ACC112 (cell line): Measurements from ENCODE around the gene TRNP1.
A peak's percentile ranks its signal among the peaks of the same experiment; 100 is the strongest.

Source experiments
- H2AFZ ChIP-seq: fragments of 200-600 bp; sonication (generic); one replicate; pipeline ENCODE4 v1.6.0; 2017; ENCODE audit warnings: antibody characterized with exemption, low read length; ENCODE audit not compliant: unreplicated experiment
- H3K27ac ChIP-seq: fragments of 200-600 bp; sonication (generic); 2 replicates; pipeline ENCODE4 v1.5.1; 2014; ENCODE audit warnings: low read depth, mild to moderate bottlenecking, antibody characterized with exemption, low read length, moderate library complexity
- H3K27me3 ChIP-seq: fragments of 200-600 bp; sonication (generic); 2 replicates; pipeline ENCODE4 v1.6.1; 2014; ENCODE audit warnings: mild to moderate bottlenecking, antibody characterized with exemption, low read length, moderate library complexity, mixed read lengths; ENCODE audit not compliant: insufficient read depth
- H3K36me3 ChIP-seq: fragments of 200-600 bp; sonication (generic); 2 replicates; pipeline ENCODE4 v1.6.1; 2016; ENCODE audit warnings: mild to moderate bottlenecking, antibody characterized with exemption, low read length, moderate library complexity, mixed read lengths; ENCODE audit not compliant: insufficient read depth
- H3K4me1 ChIP-seq: fragments of 200-600 bp; sonication (generic); one replicate; pipeline ENCODE4 v1.6.1; 2016; ENCODE audit warnings: low read length, mixed read lengths; ENCODE audit not compliant: insufficient read depth, unreplicated experiment, control insufficient read depth
- H3K4me3 ChIP-seq: fragments of 200-600 bp; sonication (generic); 2 replicates; pipeline ENCODE4 v1.5.1; 2014; ENCODE audit warnings: mild to moderate bottlenecking, low read depth, low read length
- H3K79me2 ChIP-seq: fragments of 200-600 bp; sonication (generic); one replicate; pipeline ENCODE4 v1.6.0; 2016; ENCODE audit warnings: low read length; ENCODE audit not compliant: control insufficient read depth, unreplicated experiment, insufficient read depth

The TRNP1 gene

DNA sequence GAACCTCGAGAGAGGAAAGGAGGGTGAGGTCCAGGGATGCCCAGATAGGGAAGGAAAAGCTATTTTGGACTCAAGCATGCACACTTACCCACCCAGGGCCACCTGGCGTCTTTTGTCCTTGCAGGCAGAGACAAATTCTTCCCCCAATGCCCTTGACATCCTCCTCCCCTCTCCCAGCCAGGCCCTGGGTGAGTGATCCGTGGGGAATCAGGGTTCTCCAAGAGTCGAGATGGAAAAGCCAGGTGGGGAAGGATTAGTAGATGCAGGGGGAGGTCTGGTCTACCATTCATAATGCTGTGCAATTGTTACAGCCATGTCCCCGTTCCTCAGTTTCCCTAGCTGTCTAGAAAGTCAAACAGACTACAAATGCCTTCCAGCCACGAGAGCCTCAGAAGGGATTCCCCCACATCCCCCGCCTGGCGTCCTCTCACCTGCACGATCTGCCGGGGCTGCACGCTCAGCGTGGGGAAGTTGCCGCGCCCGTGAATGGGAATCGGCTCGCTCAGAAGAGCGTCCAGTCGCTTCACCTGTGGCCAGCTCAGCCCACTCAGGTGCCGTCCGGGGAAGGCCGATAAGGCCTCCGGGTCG is 18.6 kb downstream of the TRNP1 start:
- Histone ChIP-seq H3K27me3 (no peaks in the 10 kb centered on the region), H2AFZ (peak overlapping the region; percentile 70), H3K4me3 (peak overlapping the region; percentile 72), H3K36me3 (no peaks in the 10 kb centered on the region), H3K4me1 (peaks cover 25% of the 10 kb centered on the region), H3K27ac (no peak overlapping the region), H3K79me2 (peaks cover 8% of the 10 kb centered on the region)

DNA sequence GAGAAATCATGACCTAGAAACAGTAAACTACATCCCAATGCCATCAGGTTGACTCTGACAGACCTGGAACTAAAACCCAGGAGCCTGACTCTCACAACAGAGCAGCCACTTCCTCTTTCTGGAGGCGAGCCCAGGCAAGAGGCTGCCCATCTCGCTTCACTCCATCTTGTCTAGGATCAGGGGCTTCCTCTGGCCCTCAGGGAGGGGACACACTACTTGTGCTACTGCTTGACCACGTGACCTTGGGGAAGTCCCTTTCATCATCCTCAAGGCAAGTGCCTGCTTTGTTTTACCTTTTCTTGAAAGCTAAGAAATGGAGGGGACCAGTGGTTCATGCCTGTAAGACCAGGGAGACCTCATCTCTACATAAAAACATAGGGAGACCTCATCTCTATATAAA is 21.8 kb downstream of the TRNP1 start:
- Histone ChIP-seq H3K27ac (no peak overlapping the region), H2AFZ (no peak overlapping the region), H3K4me3 (no peak overlapping the region), H3K27me3 (no peaks in the 10 kb centered on the region), H3K36me3 (no peaks in the 10 kb centered on the region), H3K4me1 (peaks cover 6% of the 10 kb centered on the region), H3K79me2 (peaks cover 3% of the 10 kb centered on the region)

DNA sequence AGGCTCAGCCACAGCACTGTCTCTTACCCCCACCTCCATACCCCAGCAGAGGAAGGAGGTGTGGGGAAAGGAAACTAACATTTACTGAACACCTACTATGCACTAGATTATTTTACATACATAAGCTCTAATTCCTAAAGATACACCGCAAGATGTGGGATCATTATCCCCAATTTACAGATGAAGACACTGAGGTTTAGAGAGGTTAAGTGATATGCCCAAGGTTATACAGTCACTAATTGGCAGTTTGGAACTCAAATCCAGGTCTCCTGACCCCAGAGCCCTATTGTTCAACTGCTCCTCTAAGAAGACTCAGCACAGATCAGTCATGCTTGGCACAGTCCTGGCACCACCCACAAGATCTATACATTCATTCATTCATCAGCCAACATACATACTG is 22.9 kb downstream of the TRNP1 start:
- no peak overlapping the region for H3K4me3 ChIP-seq
- no peaks in the 10 kb centered on the region for H3K27me3 ChIP-seq
- no peaks in the 10 kb centered on the region for H3K36me3 ChIP-seq
- no peaks in the 10 kb centered on the region for H3K79me2 ChIP-seq
- H3K27ac ChIP-seq = no peak overlapping the region
- no peak overlapping the region for H2AFZ ChIP-seq
- H3K4me1 ChIP-seq = no peaks in the 10 kb centered on the region

DNA sequence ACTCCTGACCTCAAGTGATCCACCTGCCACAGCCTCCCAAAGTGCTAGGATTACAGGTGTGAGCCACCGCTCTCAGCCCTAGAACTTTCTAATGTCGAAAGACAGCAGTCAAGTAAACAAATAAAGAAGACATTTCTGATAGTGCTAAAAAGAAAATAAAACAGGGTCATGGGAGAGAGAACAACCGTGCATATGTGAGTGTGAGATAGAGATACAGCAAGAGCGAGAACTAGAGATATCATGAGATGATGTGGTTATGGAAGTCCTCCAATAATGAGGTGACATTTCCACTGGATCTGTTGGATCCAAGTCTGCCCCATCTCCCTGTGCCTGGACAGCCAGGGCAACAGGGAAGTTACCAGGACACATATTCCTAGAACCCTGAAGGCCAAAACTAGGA is 23.7 kb downstream of the TRNP1 start:
- H3K4me3 ChIP-seq = no peak overlapping the region
- no peak overlapping the region for H2AFZ ChIP-seq
- H3K79me2 ChIP-seq = no peaks in the 10 kb centered on the region
- H3K27ac ChIP-seq = no peak overlapping the region
- no peaks in the 10 kb centered on the region for H3K36me3 ChIP-seq
- no peaks in the 10 kb centered on the region for H3K27me3 ChIP-seq
- H3K4me1 ChIP-seq = no peaks in the 10 kb centered on the region

DNA sequence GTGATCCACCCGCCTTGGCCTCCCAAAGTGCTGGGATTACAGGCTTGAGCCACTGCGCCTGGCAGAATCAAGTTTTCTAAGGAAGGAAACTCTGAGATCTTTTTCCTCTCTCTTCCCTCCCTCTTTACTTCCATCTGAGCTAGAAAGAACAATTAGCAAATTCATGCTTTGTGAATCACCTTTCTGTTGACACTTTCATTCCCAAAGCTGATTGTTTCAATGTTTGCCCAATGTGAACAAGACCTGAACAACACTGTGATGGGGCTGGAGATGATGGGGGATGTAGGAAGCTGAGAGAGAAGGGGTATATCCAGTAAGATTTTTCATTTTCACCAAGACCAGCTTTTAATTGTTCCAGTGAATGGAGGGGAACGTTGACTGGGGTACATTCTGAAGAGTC is 24.8 kb downstream of the TRNP1 start:
- Histone ChIP-seq H3K4me1 (no peaks in the 10 kb centered on the region), H3K27ac (no peak overlapping the region), H2AFZ (no peak overlapping the region), H3K79me2 (no peaks in the 10 kb centered on the region), H3K36me3 (no peaks in the 10 kb centered on the region), H3K4me3 (no peak overlapping the region), H3K27me3 (no peaks in the 10 kb centered on the region)

DNA sequence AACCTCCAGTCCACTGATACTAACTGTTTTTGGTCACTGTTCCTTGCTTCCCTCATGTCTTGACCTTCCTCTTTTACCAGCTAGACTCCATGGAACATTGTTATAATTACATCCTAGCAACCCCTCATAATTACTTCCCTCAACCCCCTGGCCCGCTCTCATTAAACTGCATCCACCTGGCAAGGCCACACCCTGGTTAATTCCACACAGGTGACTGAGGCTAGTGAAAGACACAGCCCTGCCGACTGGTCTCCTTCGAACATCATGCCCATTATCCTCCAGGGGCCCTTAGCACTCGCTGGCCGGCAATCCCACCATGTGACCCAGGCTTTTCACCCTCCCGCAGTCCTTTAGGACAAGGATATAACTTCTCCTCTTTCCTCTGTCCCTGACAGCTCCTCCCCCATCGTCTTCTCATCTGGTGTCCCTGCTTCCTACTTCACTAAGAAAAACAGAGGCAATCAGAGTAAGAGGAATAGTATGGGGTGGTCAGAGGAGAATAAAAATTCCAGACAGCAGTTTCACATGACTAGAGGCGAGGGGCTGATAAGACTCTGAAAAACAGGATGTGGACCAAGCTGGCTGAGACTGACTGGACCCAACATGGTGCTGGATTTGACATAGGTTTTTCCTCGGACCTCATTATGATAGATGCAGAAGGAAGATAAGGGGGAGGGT is 28.0 kb downstream of the TRNP1 start:
- Histone ChIP-seq H3K4me3 (no peak overlapping the region), H3K27ac (no peak overlapping the region), H3K4me1 (no peaks in the 10 kb centered on the region), H3K36me3 (no peaks in the 10 kb centered on the region), H3K27me3 (no peaks in the 10 kb centered on the region), H3K79me2 (no peaks in the 10 kb centered on the region), H2AFZ (no peak overlapping the region)

DNA sequence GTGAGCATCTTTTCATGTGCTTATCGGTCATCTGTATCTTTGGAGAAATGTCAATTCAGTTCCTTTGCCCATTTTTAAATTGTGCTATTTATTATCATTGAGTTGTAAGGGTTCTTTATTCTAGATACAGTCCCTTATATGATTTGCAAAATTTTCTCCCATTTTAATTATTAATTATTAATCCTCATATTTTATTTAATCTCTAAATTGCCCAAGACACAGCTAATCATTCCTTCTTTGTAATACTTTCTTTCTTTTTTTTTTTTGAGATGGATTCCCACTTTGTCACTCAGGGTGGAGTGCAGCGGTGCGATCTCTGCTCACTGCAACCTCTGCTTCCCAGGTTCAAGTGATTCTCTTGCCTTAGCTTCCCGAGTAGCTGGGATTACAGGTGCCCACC is 32.2 kb downstream of the TRNP1 start:
- Histone ChIP-seq H3K27ac (no peak overlapping the region), H3K27me3 (no peaks in the 10 kb centered on the region), H3K79me2 (no peaks in the 10 kb centered on the region), H3K36me3 (no peaks in the 10 kb centered on the region), H2AFZ (no peak overlapping the region), H3K4me3 (no peak overlapping the region), H3K4me1 (no peaks in the 10 kb centered on the region)

DNA sequence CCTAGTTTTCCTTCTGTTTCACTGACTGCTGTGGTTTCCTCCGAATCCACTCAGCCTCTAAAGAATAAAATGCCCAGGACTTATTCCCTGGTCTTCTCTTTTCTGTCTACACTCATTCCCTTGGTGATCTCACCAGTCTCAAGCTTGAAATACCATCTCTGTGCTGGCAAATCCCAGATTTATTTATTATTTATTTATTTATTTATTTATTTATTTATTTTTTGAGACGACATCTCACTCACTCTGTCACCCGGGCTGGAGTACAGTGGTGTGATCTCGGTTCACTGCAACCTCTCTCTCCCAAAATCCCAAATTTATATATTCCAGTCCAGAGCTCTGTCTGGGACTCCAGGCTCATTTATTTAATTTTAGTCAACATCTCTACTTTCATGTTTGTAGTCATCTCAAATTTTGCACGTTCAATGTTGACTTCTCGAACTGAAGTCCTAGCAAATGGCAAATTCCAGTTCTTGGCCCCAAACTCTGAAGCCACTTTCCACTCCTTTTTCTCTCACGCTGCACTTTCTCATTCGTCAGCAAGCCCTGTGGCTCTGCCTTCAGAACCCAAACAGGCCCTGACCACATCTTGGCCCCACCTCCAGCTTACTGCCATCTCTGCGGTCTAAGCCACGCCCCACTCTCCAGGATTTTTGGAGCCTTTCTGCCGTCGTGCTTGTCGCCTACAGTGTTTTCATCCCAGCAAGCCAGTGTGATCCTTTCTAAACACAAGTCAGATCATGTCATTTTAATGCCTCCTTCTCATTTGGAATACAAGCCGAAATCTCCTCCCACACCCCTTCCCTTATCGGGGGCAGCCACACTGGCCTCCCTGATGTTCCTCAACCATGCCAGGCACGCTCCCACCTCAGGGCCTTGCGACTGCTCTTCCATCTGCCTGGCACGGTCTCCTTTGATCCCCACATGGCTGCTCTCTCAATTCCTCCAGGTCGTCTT is 33.4 kb downstream of the TRNP1 start:
- no peaks in the 10 kb centered on the region for H3K36me3 ChIP-seq
- H2AFZ ChIP-seq = no peak overlapping the region
- H3K79me2 ChIP-seq = no peaks in the 10 kb centered on the region
- H3K4me3 ChIP-seq = no peak overlapping the region
- H3K4me1 ChIP-seq = peaks cover 8% of the 10 kb centered on the region
- no peaks in the 10 kb centered on the region for H3K27me3 ChIP-seq
- no peak overlapping the region for H3K27ac ChIP-seq

DNA sequence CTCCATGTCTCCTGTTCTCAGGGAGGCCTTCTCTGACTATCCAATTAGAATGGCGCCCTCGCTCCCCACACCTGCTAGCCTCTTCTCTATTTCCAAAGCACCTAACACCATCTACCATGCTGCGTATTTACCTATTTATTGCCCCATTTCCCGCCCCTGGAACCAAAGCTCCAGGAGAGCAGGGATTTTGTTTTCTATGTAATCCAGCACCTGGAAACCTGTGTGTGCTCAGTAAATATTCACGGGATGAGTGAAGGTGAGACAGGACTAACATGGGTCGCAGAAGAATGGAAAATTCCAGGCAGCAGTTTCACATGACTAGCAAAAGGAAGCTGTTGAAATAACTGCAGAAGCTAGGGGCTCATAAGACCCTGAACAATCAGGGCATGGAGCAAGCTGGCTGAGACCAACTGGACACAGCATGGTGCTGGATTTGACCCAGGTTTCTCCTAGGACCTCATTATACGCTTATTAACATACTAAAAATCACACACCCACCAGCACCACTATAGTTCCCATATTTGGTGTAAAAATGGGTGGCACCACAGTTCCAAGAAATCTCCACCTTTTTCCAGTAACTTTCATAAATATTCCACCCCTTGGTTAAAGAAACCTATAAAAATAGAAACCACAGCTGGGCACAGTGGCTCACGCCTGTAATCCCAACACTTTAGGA is 34.2 kb downstream of the TRNP1 start:
- Histone ChIP-seq H3K27ac (no peak overlapping the region), H3K79me2 (no peaks in the 10 kb centered on the region)

DNA sequence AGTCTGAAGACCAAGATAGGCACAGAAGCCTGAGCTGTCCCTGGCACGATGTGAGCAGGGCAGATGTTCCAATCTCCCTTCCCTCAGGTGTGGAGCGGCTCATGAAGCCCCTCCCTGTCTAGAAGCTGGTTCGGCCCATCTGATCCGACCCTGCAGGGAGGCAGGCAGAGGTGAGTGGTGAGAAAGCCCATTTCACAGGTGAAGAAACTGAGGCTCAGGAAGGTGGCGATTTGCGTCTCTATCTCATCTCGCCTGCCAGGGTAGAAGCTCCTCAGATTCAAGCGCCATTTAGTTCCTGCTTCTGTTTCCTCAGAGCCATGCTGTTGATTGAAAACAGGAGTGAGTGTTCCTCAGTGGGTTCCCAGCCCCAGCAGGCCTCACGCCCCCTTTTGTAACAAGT is 36.0 kb downstream of the TRNP1 start:
- no peaks in the 10 kb centered on the region for H3K27me3 ChIP-seq
- H2AFZ ChIP-seq = no peak overlapping the region
- H3K4me3 ChIP-seq = no peak overlapping the region
- no peaks in the 10 kb centered on the region for H3K79me2 ChIP-seq
- peaks cover 10% of the 10 kb centered on the region for H3K4me1 ChIP-seq
- H3K36me3 ChIP-seq = no peaks in the 10 kb centered on the region
- H3K27ac ChIP-seq = no peak overlapping the region

More for the DNA sequence above, 34.2 kb downstream of the TRNP1 start:
- H2AFZ ChIP-seq = no peak overlapping the region
- H3K4me3 ChIP-seq = no peak overlapping the region
- H3K36me3 ChIP-seq = no peaks in the 10 kb centered on the region
- H3K27me3 ChIP-seq = no peaks in the 10 kb centered on the region
- H3K4me1 ChIP-seq = peaks cover 10% of the 10 kb centered on the region
